ENCODE data around the gene ACMSD. TPM values are rescaled to one million over a fixed set of nuclear protein-coding genes. Genes with fewer than 3 reads are reported as not detected.
"Not testable (repeated sequence)": the region's sequence is repeated elsewhere in the genome, so short reads cannot be mapped to it uniquely, and the experiment has no call there.

Gene ACMSD
- total and polyA plus RNA-seq, 9 of the 15 experiments (the other 6 are each of a cell fraction or from before 2014, with no cell fraction given), result not detected

DNA sequence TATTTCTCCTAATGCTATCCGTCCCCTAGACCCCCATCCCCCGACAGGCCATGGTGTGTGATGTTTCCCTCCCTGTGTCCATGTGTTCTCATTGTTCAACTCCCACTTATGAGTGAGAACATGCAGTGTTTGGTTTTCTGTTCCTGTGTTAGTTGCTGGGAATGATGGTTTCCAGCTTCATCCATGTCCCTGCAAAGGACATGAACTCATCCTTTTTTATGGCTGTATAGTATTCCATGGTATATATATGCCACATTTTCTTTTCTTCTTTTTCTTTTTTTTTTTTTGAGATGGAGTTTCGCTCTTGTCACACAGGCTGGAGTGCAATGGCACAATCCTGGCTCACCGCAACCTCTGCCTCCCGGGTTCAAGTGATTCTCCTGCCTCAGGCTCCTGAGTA is 9.2 kb downstream of the ACMSD start:
- TF ChIP-seq ZNF146 (CRISPR knock-in tag; IDR thresholded peaks at IDR 0.05; ENCODE audit: unreplicated experiment) (peak; percentile 76), BCOR (IDR thresholded peaks at IDR 0.05) (peak; percentile 25; the same call in 1 of the 2 replicates)
- H3K36me3 ChIP-seq (ENCODE audit: control insufficient read depth, insufficient read depth, low read length); H2AFZ ChIP-seq (ENCODE audit: low read depth, low read length); DNase-seq (ENCODE audit: extremely low read depth in 1 of 4, low spot score in 3 of 4); H3K27ac ChIP-seq (ENCODE audit: extremely low read depth, low read depth, low read length); H3K4me1 ChIP-seq (replicated peaks in 1 of 2; ENCODE audit: control insufficient read depth in 2 of 2, insufficient read depth in 2 of 2, low read length in 2 of 2); H3K79me2 ChIP-seq (ENCODE audit: control insufficient read depth, insufficient read depth, low read length); intact Hi-C loops (cut with micrococcal nuclease); FAIRE-seq; POLR2A ChIA-PET; H4K20me1 ChIP-seq (replicated peaks; ENCODE audit: control insufficient read depth, insufficient read depth, low read length); H3K9ac ChIP-seq (ENCODE audit: insufficient read depth in 1 of 2, low read depth in 2 of 2, low read length in 2 of 2); H3K4me2 ChIP-seq (ENCODE audit: insufficient read depth, low read length); H3K27me3 ChIP-seq (ENCODE audit: control insufficient read depth in 2 of 2, insufficient read depth in 2 of 2, low read length in 2 of 2); in situ Hi-C loops (cut with MboI); BruUV-seq (replicated peaks); H3K4me3 ChIP-seq; H3K9me3 ChIP-seq (replicated peaks; ENCODE audit: control insufficient read depth, insufficient read depth, low read depth, low read length); CTCF ChIA-PET (ENCODE audit: low intra/inter-chr PET ratio); ATAC-seq; H3K9me1 ChIP-seq (ENCODE audit: control insufficient read depth, insufficient read depth, low read length): not testable (repeated sequence)
- WGBS (ENCODE audit: insufficient coverage, low coverage, missing lambda C conversion rate), result 7% methylated on average over 4 of the region's 5 CpGs

DNA sequence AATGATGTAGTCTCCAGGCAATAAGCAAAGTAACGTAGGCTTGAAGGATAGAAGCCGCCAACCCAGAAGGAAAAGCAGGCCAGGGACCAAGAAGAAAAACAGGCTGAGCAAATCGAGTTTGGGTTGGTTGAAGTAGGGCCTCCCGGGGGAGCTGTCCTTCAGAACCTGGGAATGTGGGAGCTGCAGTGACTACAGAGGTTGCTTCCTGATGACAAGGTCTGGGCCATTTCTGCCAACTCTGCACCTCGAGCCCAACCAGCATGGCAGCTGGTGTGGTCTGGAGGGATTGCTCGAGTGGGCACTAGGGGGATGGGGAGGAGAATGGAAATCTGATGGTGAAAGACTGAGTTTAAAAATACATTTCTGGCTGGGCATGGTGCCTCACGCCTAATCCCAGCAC is 14.1 kb downstream of the ACMSD start:
- Histone ChIP-seq H3K27ac (ENCODE audit: extremely low read depth, low read depth, low read length) (no peak overlapping the region), H3K9me1 (ENCODE audit: control insufficient read depth, insufficient read depth, low read length) (no peaks in the 10 kb centered on the region), H3K79me2 (ENCODE audit: control insufficient read depth, insufficient read depth, low read length) (no peaks in the 10 kb centered on the region), H3K4me1 (replicated peaks in 1 of 2; ENCODE audit: control insufficient read depth in 2 of 2, insufficient read depth in 2 of 2, low read length in 2 of 2) (no peaks in the 10 kb centered on the region), H3K9ac (ENCODE audit: insufficient read depth in 1 of 2, low read depth in 2 of 2, low read length in 2 of 2) (no peak overlapping the region), H3K9me3 (replicated peaks; ENCODE audit: control insufficient read depth, insufficient read depth, low read depth, low read length) (no peaks in the 10 kb centered on the region), H2AFZ (ENCODE audit: low read depth, low read length) (no peak overlapping the region), H4K20me1 (replicated peaks; ENCODE audit: control insufficient read depth, insufficient read depth, low read length) (no peaks in the 10 kb centered on the region), H3K36me3 (ENCODE audit: control insufficient read depth, insufficient read depth, low read length) (no peaks in the 10 kb centered on the region), H3K27me3 (ENCODE audit: control insufficient read depth in 2 of 2, insufficient read depth in 2 of 2, low read length in 2 of 2) (peaks cover 5 to 7% of the 10 kb centered on the region in 2 experiments; a peak in 4 of 5 replicates), H3K4me2 (ENCODE audit: insufficient read depth, low read length) (no peak overlapping the region), H3K4me3 (no peak overlapping the region)
- ATAC-seq (no peak), FAIRE-seq (no peak), DNase-seq (ENCODE audit: extremely low read depth in 1 of 4, low spot score in 3 of 4) (no peak)
- intact Hi-C loops (cut with micrococcal nuclease) (no loop called here), in situ Hi-C loops (cut with MboI) (no loop called here)
- no TSS peak for BruUV-seq (replicated peaks)
- POLR2A ChIA-PET, result no interaction called here
- WGBS (ENCODE audit: insufficient coverage, low coverage, missing lambda C conversion rate), result under 1% methylated on average over 7 of the region's 7 CpGs
- CTCF ChIA-PET (ENCODE audit: low intra/inter-chr PET ratio), result no interaction called here
- no peak for TF ChIP-seq E2F5 (CRISPR knock-in tag; IDR thresholded peaks at IDR 0.05)
- TF ChIP-seq SRSF9 (IDR thresholded peaks at IDR 0.05; ENCODE audit: borderline replicate concordance, low read depth, low read length), result no peak
